HEK293 (cell line): ENCODE data around the gene ABHD17C.

Experiments
- GLI4 ChIP-seq: fragments of 450-650 bp; formaldehyde crosslinking; IDR thresholded peaks from 2 replicates; pipeline ENCODE4 v1.5.1; 2016; ENCODE audit warnings: missing biosample characterization, missing genetic modification characterization
- SP3 ChIP-seq: fragments of 450-650 bp; formaldehyde crosslinking; IDR thresholded peaks from 2 replicates; pipeline ENCODE4 v1.5.1; 2016; ENCODE audit warnings: missing biosample characterization, missing genetic modification characterization
- ZFHX2 ChIP-seq: fragments of 450-650 bp; formaldehyde crosslinking; conservative IDR thresholded peaks from 2 replicates; pipeline ENCODE4 v1.5.1; 2016; ENCODE audit warnings: missing biosample characterization, missing genetic modification characterization
- ZNF10 ChIP-seq: fragments of 450-650 bp; formaldehyde crosslinking; IDR thresholded peaks from 2 replicates; pipeline ENCODE4 v1.5.1; 2017; ENCODE audit warnings: missing biosample characterization, missing genetic modification characterization
- ZNF169 ChIP-seq: fragments of 450-650 bp; formaldehyde crosslinking; IDR thresholded peaks from 2 replicates; pipeline ENCODE4 v1.5.1; 2016; ENCODE audit warnings: missing biosample characterization, missing genetic modification characterization
- ZNF239 ChIP-seq: fragments of 450-650 bp; formaldehyde crosslinking; IDR thresholded peaks from 2 replicates; pipeline ENCODE4 v1.5.1; 2016; ENCODE audit warnings: missing biosample characterization, missing genetic modification characterization
- ZNF48 ChIP-seq: fragments of 450-650 bp; formaldehyde crosslinking; IDR thresholded peaks from 2 replicates; pipeline ENCODE4 v1.5.1; 2016; ENCODE audit warnings: missing biosample characterization, missing genetic modification characterization
- ZNF510 ChIP-seq: fragments of 450-650 bp; formaldehyde crosslinking; IDR thresholded peaks from 2 replicates; pipeline ENCODE4 v1.5.1; 2018; ENCODE audit warnings: mild to moderate bottlenecking, missing genetic modification characterization, missing biosample characterization; ENCODE audit not compliant: insufficient replicate concordance
- ZNF555 ChIP-seq: fragments of 450-650 bp; formaldehyde crosslinking; conservative IDR thresholded peaks from 2 replicates; pipeline ENCODE4 v1.5.1; 2017; ENCODE audit warnings: missing biosample characterization, mild to moderate bottlenecking, missing genetic modification characterization, inconsistent platforms
- ZNF658 ChIP-seq: fragments of 450-650 bp; formaldehyde crosslinking; IDR thresholded peaks from 2 replicates; pipeline ENCODE4; 2016; ENCODE audit warnings: missing biosample characterization, missing genetic modification characterization
- ZNF707 ChIP-seq: fragments of 450-650 bp; formaldehyde crosslinking; IDR thresholded peaks from 2 replicates; pipeline ENCODE4 v1.5.1; 2016; ENCODE audit warnings: missing biosample characterization, missing genetic modification characterization
- TF ChIP-seq, protein P1 (sequence below): fragments of 450-650 bp; formaldehyde crosslinking; IDR thresholded peaks from 2 replicates; pipeline ENCODE4 v1.5.1; 2016; ENCODE audit warnings: missing biosample characterization, missing genetic modification characterization
- TF ChIP-seq, protein P2 (sequence below): fragments of 450-650 bp; formaldehyde crosslinking; IDR thresholded peaks from 2 replicates; pipeline ENCODE4 v1.5.1; 2017; ENCODE audit warnings: missing biosample characterization, mild to moderate bottlenecking, missing genetic modification characterization, moderate library complexity

GRCh38 chr15:80736560-80736959 lies 41.5 kb downstream of the ABHD17C start:
- TF ChIP-seq ZNF48 (tag by site-specific recombination), result no peak
- TF ChIP-seq ZNF10 (tag by site-specific recombination), result no peak
- TF ChIP-seq ZFHX2 (tag by site-specific recombination), result no peak
- TF ChIP-seq, protein P1, sequence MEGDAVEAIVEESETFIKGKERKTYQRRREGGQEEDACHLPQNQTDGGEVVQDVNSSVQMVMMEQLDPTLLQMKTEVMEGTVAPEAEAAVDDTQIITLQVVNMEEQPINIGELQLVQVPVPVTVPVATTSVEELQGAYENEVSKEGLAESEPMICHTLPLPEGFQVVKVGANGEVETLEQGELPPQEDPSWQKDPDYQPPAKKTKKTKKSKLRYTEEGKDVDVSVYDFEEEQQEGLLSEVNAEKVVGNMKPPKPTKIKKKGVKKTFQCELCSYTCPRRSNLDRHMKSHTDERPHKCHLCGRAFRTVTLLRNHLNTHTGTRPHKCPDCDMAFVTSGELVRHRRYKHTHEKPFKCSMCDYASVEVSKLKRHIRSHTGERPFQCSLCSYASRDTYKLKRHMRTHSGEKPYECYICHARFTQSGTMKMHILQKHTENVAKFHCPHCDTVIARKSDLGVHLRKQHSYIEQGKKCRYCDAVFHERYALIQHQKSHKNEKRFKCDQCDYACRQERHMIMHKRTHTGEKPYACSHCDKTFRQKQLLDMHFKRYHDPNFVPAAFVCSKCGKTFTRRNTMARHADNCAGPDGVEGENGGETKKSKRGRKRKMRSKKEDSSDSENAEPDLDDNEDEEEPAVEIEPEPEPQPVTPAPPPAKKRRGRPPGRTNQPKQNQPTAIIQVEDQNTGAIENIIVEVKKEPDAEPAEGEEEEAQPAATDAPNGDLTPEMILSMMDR (tag by site-specific recombination), result no peak
- TF ChIP-seq GLI4 (tag by site-specific recombination), result no peak
- no peak for TF ChIP-seq ZNF510 (tag by site-specific recombination)
- no peak for TF ChIP-seq ZNF239 (tag by site-specific recombination)
- TF ChIP-seq ZNF658 (tag by site-specific recombination), result no peak
- TF ChIP-seq, protein P2, sequence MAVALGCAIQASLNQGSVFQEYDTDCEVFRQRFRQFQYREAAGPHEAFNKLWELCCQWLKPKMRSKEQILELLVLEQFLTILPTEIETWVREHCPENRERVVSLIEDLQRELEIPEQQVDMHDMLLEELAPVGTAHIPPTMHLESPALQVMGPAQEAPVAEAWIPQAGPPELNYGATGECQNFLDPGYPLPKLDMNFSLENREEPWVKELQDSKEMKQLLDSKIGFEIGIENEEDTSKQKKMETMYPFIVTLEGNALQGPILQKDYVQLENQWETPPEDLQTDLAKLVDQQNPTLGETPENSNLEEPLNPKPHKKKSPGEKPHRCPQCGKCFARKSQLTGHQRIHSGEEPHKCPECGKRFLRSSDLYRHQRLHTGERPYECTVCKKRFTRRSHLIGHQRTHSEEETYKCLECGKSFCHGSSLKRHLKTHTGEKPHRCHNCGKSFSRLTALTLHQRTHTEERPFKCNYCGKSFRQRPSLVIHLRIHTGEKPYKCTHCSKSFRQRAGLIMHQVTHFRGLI (tag by site-specific recombination), result no peak
- TF ChIP-seq ZNF169 (tag by site-specific recombination), result no peak
- no peak for TF ChIP-seq SP3 (tag by site-specific recombination)
- no peak for TF ChIP-seq ZNF555 (tag by site-specific recombination)
- TF ChIP-seq ZNF707 (tag by site-specific recombination), result no peak
